IPS DF 6.9 (cell line): ENCODE results near the gene SLC26A9.

Experiments
- DNase-seq: peaks from one replicate; pipeline ENCODE4 v3.0.0-alpha.2; 2013; ENCODE audit warnings: low read depth, low spot score
- H3K27ac ChIP-seq: one replicate; pipeline ENCODE4 v1.5.1; 2013; ENCODE audit warnings: low read length, control low read depth
- H3K27me3 ChIP-seq: 2 replicates; pipeline ENCODE4 v1.6.1; 2013; ENCODE audit warnings: mild to moderate bottlenecking, low read length; ENCODE audit not compliant: control insufficient read depth, insufficient read depth
- H3K36me3 ChIP-seq: 2 replicates; pipeline ENCODE4 v1.6.1; 2013; ENCODE audit warnings: low read length; ENCODE audit not compliant: control insufficient read depth, insufficient read depth
- H3K4me1 ChIP-seq: 2 replicates; pipeline ENCODE4 v1.6.1; 2013; ENCODE audit warnings: low read length; ENCODE audit not compliant: control insufficient read depth, insufficient read depth
- H3K4me3 ChIP-seq: 2 replicates; pipeline ENCODE4 v1.5.1; 2013; ENCODE audit warnings: mild to moderate bottlenecking, low read length
- H3K9me3 ChIP-seq: 2 replicates; pipeline ENCODE4 v1.6.1; 2013; ENCODE audit warnings: low read length, inconsistent platforms; ENCODE audit not compliant: control insufficient read depth, insufficient read depth
- WGBS: extraction: QIAGEN DNeasy Blood & Tissue Kit; methylation state at CpG from one replicate; pipeline ENCODE4 v1.1.7; 2013; ENCODE audit warnings: mixed read lengths, missing lambda C conversion rate; ENCODE audit not compliant: insufficient read length, insufficient coverage; 5-methylcytosine and 5-hydroxymethylcytosine counted together

The SLC26A9 gene

GRCh38 chr1:205927247-205927646, 16.0 kb downstream of the SLC26A9 start:
- Histone ChIP-seq H3K4me3 (no peak overlapping the region), H3K9me3 (no peaks in the 10 kb centered on the region), H3K27ac (no peak overlapping the region), H3K27me3 (no peaks in the 10 kb centered on the region), H3K36me3 (no peaks in the 10 kb centered on the region), H3K4me1 (peaks cover 2% of the 10 kb centered on the region)
- whole genome bisulfite sequencing, result no CpG with 5 or more reads among the region's 6 CpGs
- DNase-seq, result no peak

- Histone ChIP-seq H3K36me3 (no peaks in the 10 kb centered on the region), H3K9me3 (no peaks in the 10 kb centered on the region), H3K4me3 (no peak overlapping the region), H3K27ac (no peak overlapping the region), H3K27me3 (no peaks in the 10 kb centered on the region), H3K4me1 (peaks cover 2% of the 10 kb centered on the region)
- WGBS, result no CpG with 5 or more reads among the region's 8 CpGs
- DNase-seq, result no peak
Measured at GRCh38 chr1:205926636-205927035, 16.6 kb downstream of the SLC26A9 start.

GRCh38 chr1:205926213-205926612, 17.0 kb downstream of the SLC26A9 start:
- no peak overlapping the region for H3K27ac ChIP-seq
- H3K36me3 ChIP-seq, result no peaks in the 10 kb centered on the region
- no CpG with 5 or more reads among the region's 5 CpGs for WGBS
- no peaks in the 10 kb centered on the region for H3K9me3 ChIP-seq
- H3K27me3 ChIP-seq, result no peaks in the 10 kb centered on the region
- DNase-seq, result no peak
- H3K4me3 ChIP-seq, result no peak overlapping the region
- H3K4me1 ChIP-seq, result peaks cover 2% of the 10 kb centered on the region

GRCh38 chr1:205925736-205926135, 17.5 kb downstream of the SLC26A9 start:
- Histone ChIP-seq H3K36me3 (no peaks in the 10 kb centered on the region), H3K27ac (no peak overlapping the region), H3K4me3 (no peak overlapping the region), H3K4me1 (peaks cover 2% of the 10 kb centered on the region), H3K9me3 (no peaks in the 10 kb centered on the region), H3K27me3 (no peaks in the 10 kb centered on the region)
- no CpG with 5 or more reads among the region's 9 CpGs for WGBS
- DNase-seq, result no peak

- Histone ChIP-seq H3K27ac (no peak overlapping the region), H3K27me3 (no peaks in the 10 kb centered on the region)
- DNase-seq, result no peak
Measured at GRCh38 chr1:205924460-205924790, 18.8 kb downstream of the SLC26A9 start.

GRCh38 chr1:205923651-205924459, 19.4 kb downstream of the SLC26A9 start:
- DNase-seq, result no peak
- H3K27me3 ChIP-seq, result no peaks in the 10 kb centered on the region
- H3K36me3 ChIP-seq, result no peaks in the 10 kb centered on the region
- no peak overlapping the region for H3K4me3 ChIP-seq
- H3K27ac ChIP-seq, result no peak overlapping the region
- WGBS, result no CpG with 5 or more reads among the region's 11 CpGs
- no peaks in the 10 kb centered on the region for H3K4me1 ChIP-seq
- no peaks in the 10 kb centered on the region for H3K9me3 ChIP-seq

More at GRCh38 chr1:205924460-205924790, 18.8 kb downstream of the SLC26A9 start:
- Histone ChIP-seq H3K36me3 (no peaks in the 10 kb centered on the region), H3K9me3 (no peaks in the 10 kb centered on the region), H3K4me1 (peaks cover 2% of the 10 kb centered on the region), H3K4me3 (no peak overlapping the region)

GRCh38 chr1:205922806-205923205, 20.4 kb downstream of the SLC26A9 start:
- H3K4me3 ChIP-seq, result no peak overlapping the region
- no peaks in the 10 kb centered on the region for H3K27me3 ChIP-seq
- H3K9me3 ChIP-seq, result no peaks in the 10 kb centered on the region
- no peak for DNase-seq
- no CpG with 5 or more reads among the region's 6 CpGs for WGBS
- no peak overlapping the region for H3K27ac ChIP-seq
- H3K4me1 ChIP-seq, result no peaks in the 10 kb centered on the region
- H3K36me3 ChIP-seq, result no peaks in the 10 kb centered on the region

- no peak overlapping the region for H3K4me3 ChIP-seq
- H3K4me1 ChIP-seq, result no peaks in the 10 kb centered on the region
- no peak overlapping the region for H3K27ac ChIP-seq
- H3K27me3 ChIP-seq, result no peaks in the 10 kb centered on the region
- no peaks in the 10 kb centered on the region for H3K36me3 ChIP-seq
- no CpG with 5 or more reads among the region's 6 CpGs for WGBS
- no peaks in the 10 kb centered on the region for H3K9me3 ChIP-seq
- no peak for DNase-seq
Measured at GRCh38 chr1:205922314-205922713, 20.9 kb downstream of the SLC26A9 start.

- no peak overlapping the region for H3K27ac ChIP-seq
- no peaks in the 10 kb centered on the region for H3K27me3 ChIP-seq
- H3K36me3 ChIP-seq, result no peaks in the 10 kb centered on the region
- DNase-seq, result no peak
- H3K4me1 ChIP-seq, result no peaks in the 10 kb centered on the region
- no peaks in the 10 kb centered on the region for H3K9me3 ChIP-seq
- no peak overlapping the region for H3K4me3 ChIP-seq
- no CpG with 5 or more reads among the region's 11 CpGs for WGBS
Measured at GRCh38 chr1:205921570-205921909, 21.7 kb downstream of the SLC26A9 start.

- Histone ChIP-seq H3K4me1 (no peaks in the 10 kb centered on the region), H3K4me3 (no peak overlapping the region), H3K9me3 (no peaks in the 10 kb centered on the region), H3K36me3 (no peaks in the 10 kb centered on the region), H3K27ac (no peak overlapping the region), H3K27me3 (no peaks in the 10 kb centered on the region)
- no peak for DNase-seq
- WGBS, result no CpG with 5 or more reads among the region's 13 CpGs
Measured at GRCh38 chr1:205920861-205921569, 22.2 kb downstream of the SLC26A9 start.

- H3K36me3 ChIP-seq, result no peaks in the 10 kb centered on the region
- WGBS, result no CpG with 5 or more reads among the region's 7 CpGs
- no peak for DNase-seq
- no peak overlapping the region for H3K27ac ChIP-seq
- no peaks in the 10 kb centered on the region for H3K4me1 ChIP-seq
- no peak overlapping the region for H3K4me3 ChIP-seq
- no peaks in the 10 kb centered on the region for H3K9me3 ChIP-seq
- H3K27me3 ChIP-seq, result no peaks in the 10 kb centered on the region
Measured at GRCh38 chr1:205920159-205920558, 23.1 kb downstream of the SLC26A9 start.
